SK-N-SH (cell line): Measurements from ENCODE around the gene SYNE2. TPM values are rescaled to one million over a fixed set of nuclear protein-coding genes. Genes with fewer than 3 reads are reported as not detected.

Experiments used
- CTCF ChIA-PET: fragments of 300-600, 350-600 bp; formaldehyde crosslinking; extraction: SDS; loops from one replicate; lab custom pipeline; 2021; lab: Yijun Ruan, JAX
- POLR2A ChIA-PET: fragments of 350-600 bp; sonication (Branson Sonifier 250); formaldehyde crosslinking; extraction: SDS; loops from one replicate; lab custom pipeline; 2020; ENCODE audit warnings: antibody characterized with exemption, inconsistent platforms; lab: Yijun Ruan, JAX
- DNase-seq: peaks from one replicate; pipeline ENCODE4 v3.0.0; 2012
- H2AFZ ChIP-seq: fragments of 200-600 bp; sonication (generic); 2 replicates; pipeline ENCODE4 v1.8.1; 2016; ENCODE audit warnings: antibody characterized with exemption, mild to moderate bottlenecking, low read depth
- H3F3A ChIP-seq: fragments of 200-600 bp; sonication (generic); replicated peaks from 2 replicates; pipeline ENCODE3; 2016; ENCODE audit warnings: antibody characterized with exemption, mild to moderate bottlenecking; ENCODE audit not compliant: insufficient read depth
- H3K27ac ChIP-seq, 2 experiments: fragments of 200-500 bp in 1 of 2; fragments of 200-600 bp in 1 of 2; sonication (Bioruptor generic) in 1 of 2; sonication (generic), shearing (Covaris generic) in 1 of 2; 2 replicates each; pipeline versions ENCODE4 v1.5.1 to v1.6.1; 2014 to 2016; ENCODE audit warnings: low read depth in 2 of 2, inconsistent platforms in 1 of 2, low read length in 1 of 2, mild to moderate bottlenecking in 1 of 2, mixed read lengths in 1 of 2
- H3K27me3 ChIP-seq: fragments of 200-600 bp; sonication (generic), shearing (Covaris generic); 2 replicates; pipeline ENCODE4 v1.6.1; 2016; ENCODE audit warnings: mixed run types; ENCODE audit not compliant: insufficient read depth
- H3K36me3 ChIP-seq, 2 experiments: fragments of 200-500 bp in 1 of 2; fragments of 200-600 bp in 1 of 2; sonication (Bioruptor generic) in 1 of 2; sonication (generic) in 1 of 2; replicated peaks in 1 of 2; 2 replicates each; pipeline versions ENCODE3 to v1.5.1; 2014 to 2016; ENCODE audit warnings: low read length in 1 of 2, mild to moderate bottlenecking in 1 of 2; ENCODE audit not compliant: insufficient read depth in 2 of 2, control insufficient read depth in 1 of 2
- H3K4me1 ChIP-seq, 2 experiments: fragments of 200-500 bp in 1 of 2; fragments of 200-600 bp in 1 of 2; sonication (Bioruptor generic) in 1 of 2; sonication (generic), shearing (Covaris generic) in 1 of 2; 2 replicates each; pipeline versions ENCODE4 v1.5.1 to v1.6.1; 2014 to 2016; ENCODE audit warnings: low read depth in 1 of 2, low read length in 1 of 2, mixed run types in 1 of 2; ENCODE audit not compliant: insufficient read depth in 2 of 2, control insufficient read depth in 1 of 2
- H3K4me2 ChIP-seq: fragments of 200-600 bp; sonication (generic), shearing (Covaris generic); 2 replicates; pipeline ENCODE4 v1.6.1; 2017; ENCODE audit warnings: mixed run types
- H3K4me3 ChIP-seq, 2 experiments: fragments of 200-500 bp in 1 of 2; fragments of 200-600 bp in 1 of 2; sonication (Bioruptor generic) in 1 of 2; sonication (generic), shearing (Covaris generic) in 1 of 2; 2 replicates each; pipeline versions ENCODE4 v1.5.1 to v1.8.1; 2014 to 2016; ENCODE audit warnings: low read depth in 2 of 2, inconsistent platforms in 1 of 2, low read length in 1 of 2, mild to moderate bottlenecking in 1 of 2, mixed read lengths in 1 of 2, moderate library complexity in 1 of 2
- H3K79me2 ChIP-seq: fragments of 200-600 bp; sonication (generic); 2 replicates; pipeline ENCODE4 v1.8.1; 2017; ENCODE audit warnings: mild to moderate bottlenecking; ENCODE audit not compliant: insufficient read depth
- H3K9ac ChIP-seq: fragments of 200-600 bp; sonication (generic); 2 replicates; pipeline ENCODE4 v1.6.1; 2017; ENCODE audit warnings: mixed run types
- H3K9me2 ChIP-seq: fragments of 200-600 bp; sonication (generic); 2 replicates; pipeline ENCODE4 v1.6.1; 2017; ENCODE audit warnings: mixed run types
- H3K9me3 ChIP-seq: fragments of 200-600 bp; sonication (generic); 2 replicates; pipeline ENCODE4 v1.6.1; 2017; ENCODE audit warnings: mixed run types, mild to moderate bottlenecking, moderate library complexity
- H4K20me1 ChIP-seq: fragments of 200-600 bp; sonication (generic); 2 replicates; pipeline ENCODE4 v1.6.1; 2017; ENCODE audit warnings: mild to moderate bottlenecking, mixed run types; ENCODE audit not compliant: insufficient read depth
- CHD2 ChIP-seq: fragments of 150-350 bp; IDR thresholded peaks from 2 replicates; pipeline ENCODE4 v1.6.1; 2018; ENCODE audit warnings: low read length; ENCODE audit not compliant: partially characterized antibody
- CTCF ChIP-seq: fragments of 200-600 bp; sonication (generic); IDR thresholded peaks from 2 replicates; pipeline ENCODE4 v1.6.1; 2017; ENCODE audit warnings: antibody characterized with exemption, mild to moderate bottlenecking, moderate library complexity
- ELF1 ChIP-seq: IDR thresholded peaks from 2 replicates; pipeline ENCODE4 v1.4.0; 2012
- EZH2phosphoT487 ChIP-seq: fragments of 200-600 bp; sonication (generic); IDR thresholded peaks from 2 replicates; pipeline ENCODE4 v1.6.1; 2017; ENCODE audit warnings: low read depth, mixed run types, mild to moderate bottlenecking, antibody characterized with exemption, moderate library complexity, borderline replicate concordance
- FOSL2 ChIP-seq: IDR thresholded peaks from 2 replicates; pipeline ENCODE4 v1.4.0; 2012; ENCODE audit warnings: low read depth, mild to moderate bottlenecking, moderate library complexity, borderline replicate concordance
- FOXM1 ChIP-seq: IDR thresholded peaks from 2 replicates; pipeline ENCODE4 v1.4.0; 2012; ENCODE audit warnings: low read depth, mild to moderate bottlenecking
- GABPA ChIP-seq: IDR thresholded peaks from 2 replicates; pipeline ENCODE4 v1.4.0; 2012; ENCODE audit warnings: low read depth, mild to moderate bottlenecking
- IRF3 ChIP-seq: fragments of 150-350 bp; IDR thresholded peaks from 2 replicates; pipeline ENCODE4 v1.6.1; 2016; ENCODE audit warnings: mild to moderate bottlenecking, low read depth, low read length
- JUND ChIP-seq: IDR thresholded peaks from 2 replicates; pipeline ENCODE4 v1.4.0; 2012
- MAX ChIP-seq: IDR thresholded peaks from 2 replicates; pipeline ENCODE4 v1.4.0; 2012; ENCODE audit warnings: low read depth
- MEF2A ChIP-seq: IDR thresholded peaks from 2 replicates; pipeline ENCODE4 v1.4.0; 2012; ENCODE audit warnings: low read depth, borderline replicate concordance
- NFIC ChIP-seq: IDR thresholded peaks from 2 replicates; pipeline ENCODE4 v1.4.0; 2012; ENCODE audit warnings: borderline replicate concordance
- NRF1 ChIP-seq: IDR thresholded peaks from 2 replicates; pipeline ENCODE4 v1.6.1; 2012; ENCODE audit warnings: low read depth, mild to moderate bottlenecking, low read length
- PBX3 ChIP-seq: IDR thresholded peaks from 2 replicates; pipeline ENCODE4; 2012
- RCOR1 ChIP-seq: fragments of 150-350 bp; IDR thresholded peaks from 2 replicates; pipeline ENCODE4 v1.6.1; 2017; ENCODE audit warnings: antibody characterized with exemption, low read length
- SIN3A ChIP-seq: IDR thresholded peaks from 2 replicates; pipeline ENCODE4 v1.6.1; 2012; ENCODE audit warnings: low read depth, mild to moderate bottlenecking, low read length, moderate library complexity, borderline replicate concordance
- USF1 ChIP-seq: IDR thresholded peaks from 2 replicates; pipeline ENCODE4 v1.4.0; 2012; ENCODE audit warnings: low read depth, borderline replicate concordance
- USF2 ChIP-seq: fragments of 150-350 bp; IDR thresholded peaks from 2 replicates; pipeline ENCODE4 v1.6.1; 2017; ENCODE audit warnings: antibody characterized with exemption, low read length, low read depth, borderline replicate concordance
- YY1 ChIP-seq: IDR thresholded peaks from 2 replicates; pipeline ENCODE4 v1.4.0; 2012; ENCODE audit warnings: low read depth, mild to moderate bottlenecking
- ZBTB33 ChIP-seq: IDR thresholded peaks from 2 replicates; pipeline ENCODE4 v1.4.0; 2012; ENCODE audit warnings: low read depth, borderline replicate concordance
- WGBS: methylation state at CpG from one replicate; pipeline ENCODE4 v1.1.6; 2017; ENCODE audit warnings: low lambda C conversion rate; 5-methylcytosine and 5-hydroxymethylcytosine counted together
- polyA plus RNA-seq, 3 experiments: library from polyadenylated mRNA; depleted of rRNA; stranded (reverse); fragments of >200 nt; gene quantifications; 2 replicates each; pipeline ENCODE4 v1.2.3, GENCODE V29; 2012

The SYNE2 gene
- polyA plus RNA-seq, 1 of the 3 experiments (the other 2 are of a cell fraction): 7.1 TPM

- Histone ChIP-seq H3K36me3 (no peaks in the 10 kb centered on the region), H3K27ac (no peak overlapping the region), H3K4me2 (no peak overlapping the region), H4K20me1 (no peaks in the 10 kb centered on the region), H2AFZ (no peak overlapping the region), H3K27me3 (no peaks in the 10 kb centered on the region), H3K79me2 (no peaks in the 10 kb centered on the region), H3K9me3 (no peaks in the 10 kb centered on the region)
- POLR2A ChIA-PET: no interaction called here
- 86% methylated on average over 7 of the region's 7 CpGs for WGBS
- TF ChIP-seq MEF2A: no peak
- no peak for TF ChIP-seq NRF1
- no peak for TF ChIP-seq YY1
- no peak for TF ChIP-seq FOXM1
- no peak for TF ChIP-seq PBX3
- TF ChIP-seq, all 33 proteins: peak for 0
- no peaks in the 10 kb centered on the region for H3K9me2 ChIP-seq
- no peaks in the 10 kb centered on the region for H3F3A ChIP-seq
- peaks cover 0 to 4% of the 10 kb centered on the region in 2 experiments; a peak in 1 of 4 replicates for H3K4me1 ChIP-seq
- DNase-seq: no peak
- no peak overlapping the region for H3K4me3 ChIP-seq
- CTCF ChIA-PET: interaction anchor here (2.8 kb wide), 1 partner anchor 55 kb away, joined by 7 read pairs; no protein-coding TSS in a partner anchor
- H3K9ac ChIP-seq: no peak overlapping the region
These were observed 396.6 kb downstream of the SYNE2 start for GRCh38 chr14:64249363-64249762.

GRCh38 chr14:64253672-64254071 is 400.9 kb downstream of the SYNE2 start:
- no peak overlapping the region for H3K4me3 ChIP-seq
- H3K4me1 ChIP-seq: peaks cover 4% of the 10 kb centered on the region in 2 experiments; a peak in 1 of 4 replicates
- H4K20me1 ChIP-seq: no peaks in the 10 kb centered on the region
- 21% methylated on average over 3 of the region's 3 CpGs for WGBS
- H3K9ac ChIP-seq: no peak overlapping the region
- H3K27me3 ChIP-seq: no peaks in the 10 kb centered on the region
- ChIA-PET CTCF (no interaction called here), POLR2A (no interaction called here)
- peak overlapping the region; percentile 75; the same call in 1 of the 2 replicates for H2AFZ ChIP-seq
- no peak overlapping the region for H3K27ac ChIP-seq
- no peaks in the 10 kb centered on the region for H3F3A ChIP-seq
- H3K79me2 ChIP-seq: no peaks in the 10 kb centered on the region
- no peaks in the 10 kb centered on the region for H3K9me3 ChIP-seq
- H3K4me2 ChIP-seq: peak overlapping the region; percentile 40; the same call in 1 of the 2 replicates
- no peaks in the 10 kb centered on the region for H3K9me2 ChIP-seq
- H3K36me3 ChIP-seq: no peaks in the 10 kb centered on the region
- DNase-seq: no peak
- no peak for TF ChIP-seq SIN3A
- TF ChIP-seq CTCF: no peak
- TF ChIP-seq ZBTB33: no peak
- TF ChIP-seq GABPA: no peak
- TF ChIP-seq MEF2A: no peak
- TF ChIP-seq JUND: peak; percentile 34; the same call in 1 of the 2 replicates
- no peak for TF ChIP-seq MAX
- TF ChIP-seq RCOR1: no peak
- TF ChIP-seq USF2: no peak
- no peak for TF ChIP-seq ELF1
- no peak for TF ChIP-seq CHD2
- TF ChIP-seq EZH2phosphoT487: no peak
- TF ChIP-seq NFIC: peak; percentile 63
- no peak for TF ChIP-seq USF1
- TF ChIP-seq FOSL2: peak; percentile 28; the same call in 1 of the 2 replicates
- TF ChIP-seq IRF3: no peak
